GM19397 (cell line): ENCODE data around the gene BYSL.
"Not testable (repeated sequence)": the region's sequence is repeated elsewhere in the genome, so short reads cannot be mapped to it uniquely, and the experiment has no call there.

Source experiments
- ATAC-seq: cut with Tn5 transposase; IDR thresholded peaks from one replicate; pipeline ENCODE4 v1.9.1; 2021; ENCODE audit warnings: mild to moderate bottlenecking, moderate library complexity; ENCODE audit not compliant: unreplicated experiment

Gene BYSL

DNA sequence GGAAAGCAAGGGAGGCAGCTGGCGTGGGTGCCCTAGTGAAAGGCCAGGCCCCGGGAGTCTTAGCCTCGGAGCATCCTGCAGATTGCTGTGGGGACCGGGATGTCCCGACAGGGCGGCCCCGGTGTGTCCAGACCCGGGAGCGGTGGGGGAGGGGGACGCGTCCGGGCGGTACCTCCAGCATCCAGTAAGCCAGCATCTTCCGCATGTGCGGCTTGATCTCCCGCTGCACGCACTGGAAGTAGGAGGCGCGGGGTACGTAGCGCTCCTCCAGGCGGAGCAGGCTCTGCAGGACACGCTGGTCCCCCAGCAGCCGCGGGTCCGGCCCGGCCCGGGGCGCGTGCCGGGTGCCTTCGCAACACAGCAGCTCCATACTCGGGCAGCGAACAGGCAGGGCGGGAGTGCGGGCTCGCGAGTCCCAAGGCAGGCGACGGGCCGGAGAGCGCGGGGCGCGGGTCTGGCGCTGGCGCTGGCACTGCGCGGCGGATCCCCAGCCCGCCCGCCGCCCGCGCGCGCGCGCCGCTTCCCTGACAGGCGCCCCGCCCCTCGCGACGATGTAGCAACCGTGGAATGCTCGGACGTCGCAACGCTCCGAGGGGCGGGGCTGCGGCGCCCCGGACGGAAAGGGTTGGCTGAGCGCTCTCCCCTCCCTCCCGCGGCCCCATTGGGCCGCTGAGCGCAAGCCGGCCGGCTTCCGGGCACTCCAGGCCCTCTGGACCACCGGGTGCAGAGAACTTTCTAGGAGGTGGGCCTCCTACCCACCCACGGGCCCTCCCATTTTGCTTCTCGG is 20.2 kb downstream of the BYSL start, which contains the start of gene CCND3:
Gene CCND3, minus strand, starts transcription at position 529 of the 787 bp plus-strand sequence. Its CDS starts 159 bp downstream, at position 370.
- peak; percentile 90 for ATAC-seq

DNA sequence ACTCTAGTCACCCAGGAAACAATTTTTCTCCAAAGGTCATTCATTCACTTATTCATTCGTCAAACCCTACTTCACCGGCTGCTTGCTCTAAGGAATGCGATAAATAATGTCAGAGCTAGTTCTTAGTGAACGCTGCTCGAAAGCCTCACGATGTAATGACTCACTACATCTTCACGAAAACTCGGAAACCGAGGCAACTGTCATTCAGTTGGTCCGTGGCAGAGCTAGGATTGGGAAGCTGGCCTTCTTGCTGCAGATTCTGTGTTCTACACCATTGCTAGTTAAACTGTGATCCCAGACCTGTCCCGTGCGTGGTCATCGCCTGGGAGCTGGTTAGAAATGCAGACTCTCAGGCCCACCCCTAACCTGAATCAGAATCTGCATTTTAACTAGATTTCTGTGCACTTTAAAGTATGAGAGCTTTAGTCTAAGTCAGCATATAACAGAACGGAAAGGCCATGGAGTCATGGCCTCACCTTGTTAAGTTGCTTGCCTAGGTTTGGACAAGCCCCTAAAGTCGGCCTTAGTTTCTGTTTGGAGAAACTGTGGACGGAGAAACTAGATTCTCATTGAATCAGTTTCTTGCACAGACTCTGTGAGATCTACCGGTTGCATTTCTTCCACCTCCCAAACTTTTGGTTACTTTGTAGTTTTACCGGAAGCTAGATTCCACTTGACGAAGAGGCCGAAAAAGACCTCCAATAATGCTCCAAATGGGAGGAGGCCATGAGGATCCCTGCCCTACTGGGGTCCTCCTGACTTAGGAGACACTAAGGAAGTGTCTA is 21.0 kb downstream of the BYSL start:
- ATAC-seq, result no peak

DNA sequence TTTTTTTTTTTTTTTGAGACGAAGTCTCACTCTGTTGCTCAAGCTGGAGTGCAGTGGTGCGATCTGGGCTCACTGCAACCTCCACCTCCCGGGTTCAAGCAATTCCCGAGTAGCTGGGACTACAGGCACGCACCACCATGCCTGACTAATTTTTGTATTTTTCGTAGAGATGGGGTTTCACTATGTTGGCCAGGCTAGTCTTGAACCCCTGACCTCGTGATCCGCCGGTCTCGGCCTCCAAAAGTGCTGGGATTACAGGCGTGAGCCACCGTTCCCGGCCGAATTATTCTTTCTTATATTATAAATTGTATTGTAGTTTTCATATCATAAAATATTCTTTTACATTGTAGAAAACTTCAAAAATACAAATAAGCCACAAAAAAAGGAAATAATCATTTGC is 21.6 kb downstream of the BYSL start:
- not testable (repeated sequence) for ATAC-seq

DNA sequence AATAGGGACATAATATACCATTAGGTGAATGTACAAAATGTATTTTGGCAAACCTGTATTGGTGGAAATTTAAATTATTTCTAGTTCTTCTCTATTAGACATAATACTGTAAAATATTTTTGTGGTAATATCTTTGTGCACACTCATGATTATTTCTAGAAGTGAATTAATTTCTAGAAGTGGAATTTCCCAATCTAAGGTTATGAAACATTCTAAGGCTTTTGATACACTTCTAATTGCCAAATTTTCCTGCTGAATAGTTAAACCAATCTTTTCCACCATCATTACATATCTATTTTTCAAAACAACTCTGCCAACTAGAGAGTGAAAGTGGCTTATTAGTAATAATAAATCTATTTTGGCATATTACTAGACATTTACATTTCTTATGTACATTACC is 22.2 kb downstream of the BYSL start:
- no peak for ATAC-seq

DNA sequence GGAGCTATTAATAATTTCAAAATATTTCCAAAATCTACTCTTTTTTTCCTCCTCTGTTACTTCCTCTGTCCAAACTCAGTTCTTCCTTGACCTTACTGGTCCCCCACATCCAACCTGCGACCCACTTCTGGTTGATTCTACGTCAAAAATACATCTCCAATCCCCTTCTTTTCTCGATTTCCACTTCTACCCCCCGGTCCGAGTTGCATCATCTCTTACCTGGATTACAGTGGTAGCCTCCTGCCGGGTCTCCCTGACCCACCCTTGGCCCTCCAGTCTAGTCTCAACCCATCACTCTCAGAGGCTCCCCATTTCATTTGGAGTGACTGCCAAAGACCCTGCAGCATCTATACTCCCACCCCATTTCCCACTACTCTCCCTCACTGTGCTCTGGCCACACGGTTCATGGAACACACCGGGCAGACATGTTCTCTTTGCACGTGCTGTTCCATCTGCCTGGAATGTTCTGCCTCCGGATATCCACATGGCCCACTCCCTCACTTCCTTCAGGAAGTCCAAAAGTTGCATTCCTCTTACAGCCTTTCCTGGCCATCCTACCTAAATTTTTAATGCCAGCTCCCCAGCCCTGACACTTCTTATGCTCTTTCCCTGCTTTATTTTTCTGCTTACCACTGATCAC is 26.4 kb downstream of the BYSL start:
- ATAC-seq, result no peak

DNA sequence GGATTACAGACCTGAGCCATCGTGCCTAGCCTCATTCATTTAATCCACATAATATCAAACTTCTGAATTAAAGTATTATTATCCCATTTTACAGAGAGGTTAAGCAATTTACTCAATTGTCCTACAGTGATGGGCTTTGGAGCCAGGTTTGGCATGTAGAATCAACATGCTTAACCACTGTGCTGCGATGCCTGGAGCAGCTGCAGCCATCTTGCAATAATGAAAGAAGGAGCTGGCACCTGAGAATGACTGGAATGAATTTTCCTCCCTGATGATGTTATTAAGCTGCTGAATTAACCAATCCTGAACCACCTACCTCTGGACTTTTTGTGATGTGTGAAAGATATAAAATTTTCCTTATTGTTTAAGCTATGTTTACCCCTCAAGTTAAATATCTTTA is 33.4 kb downstream of the BYSL start:
- ATAC-seq, result no peak

DNA sequence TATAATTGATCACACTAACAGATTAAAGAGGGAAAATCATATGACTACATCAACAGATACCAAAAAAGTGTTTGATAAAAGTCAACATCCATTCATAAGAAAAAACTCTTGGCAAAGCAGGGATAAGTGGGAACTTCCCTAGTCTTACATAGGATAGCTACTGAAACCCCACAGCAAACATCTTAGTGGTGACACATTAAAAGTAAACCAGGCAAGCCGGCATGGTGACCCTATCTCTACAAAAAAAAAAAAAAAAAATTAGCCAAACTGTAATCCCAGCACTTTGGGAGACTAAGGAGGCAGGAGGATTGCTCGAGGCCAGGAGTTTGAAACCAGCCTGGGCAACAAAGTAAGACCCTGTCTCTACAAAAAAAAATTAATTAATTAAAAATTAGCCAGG is 34.1 kb downstream of the BYSL start:
- no peak for ATAC-seq

DNA sequence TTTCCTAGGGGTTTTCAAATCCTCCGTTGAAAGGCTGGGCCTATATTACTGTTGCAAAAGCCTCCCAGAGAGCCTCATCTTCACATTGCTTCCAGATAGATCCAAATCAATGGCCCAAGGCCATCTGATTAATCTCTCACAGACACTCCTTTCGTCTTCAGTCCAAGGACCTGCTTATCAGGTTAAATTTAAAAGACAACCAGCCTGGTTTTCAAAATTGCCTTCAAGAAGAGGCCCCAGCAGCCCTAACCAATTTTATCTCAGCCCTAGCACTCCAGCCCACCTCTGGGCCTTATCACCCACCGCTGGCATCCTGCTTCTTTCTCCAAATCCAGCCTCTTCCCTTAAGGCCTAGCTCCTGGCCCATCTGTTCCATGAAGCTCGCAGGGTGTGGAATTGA is 35.8 kb downstream of the BYSL start:
- no peak for ATAC-seq

DNA sequence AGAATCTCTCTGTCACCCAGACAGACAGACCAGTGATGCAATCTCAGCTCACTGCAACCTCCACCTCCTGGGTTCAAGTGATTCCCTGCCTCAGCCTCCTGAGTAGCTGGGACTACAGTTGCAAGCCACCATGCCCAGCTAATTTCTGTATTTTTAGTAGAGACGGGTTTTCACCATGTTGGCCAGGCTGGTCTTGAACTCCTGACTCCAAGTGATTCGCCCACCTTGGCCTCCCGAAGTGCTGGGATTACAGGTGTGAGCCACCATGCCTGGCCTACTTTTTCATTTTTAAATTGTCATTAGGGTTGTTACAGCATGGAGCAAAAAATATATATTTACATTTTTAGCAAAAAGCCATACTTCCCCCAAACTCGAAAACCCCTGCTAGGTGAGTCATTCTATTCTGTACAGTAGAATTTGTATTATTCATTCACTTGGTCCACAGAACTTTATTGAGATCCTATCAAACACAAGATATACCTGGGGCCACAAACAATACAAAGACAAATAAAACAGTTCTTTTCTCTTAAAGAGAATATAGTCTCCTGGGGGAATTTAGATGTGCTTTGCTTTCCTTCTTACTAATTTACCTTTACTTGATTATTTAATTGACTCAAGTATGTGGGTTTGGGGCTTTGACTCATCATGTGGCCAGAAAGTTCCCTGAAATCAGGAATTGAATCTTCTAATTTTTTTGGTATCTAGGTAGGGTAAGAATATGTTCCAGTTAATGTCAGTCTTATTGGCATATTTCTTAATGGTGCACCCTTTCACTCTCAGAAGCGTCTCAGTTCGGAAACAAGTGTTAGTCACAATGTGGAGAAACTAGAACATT is 36.9 kb downstream of the BYSL start:
- no peak for ATAC-seq

DNA sequence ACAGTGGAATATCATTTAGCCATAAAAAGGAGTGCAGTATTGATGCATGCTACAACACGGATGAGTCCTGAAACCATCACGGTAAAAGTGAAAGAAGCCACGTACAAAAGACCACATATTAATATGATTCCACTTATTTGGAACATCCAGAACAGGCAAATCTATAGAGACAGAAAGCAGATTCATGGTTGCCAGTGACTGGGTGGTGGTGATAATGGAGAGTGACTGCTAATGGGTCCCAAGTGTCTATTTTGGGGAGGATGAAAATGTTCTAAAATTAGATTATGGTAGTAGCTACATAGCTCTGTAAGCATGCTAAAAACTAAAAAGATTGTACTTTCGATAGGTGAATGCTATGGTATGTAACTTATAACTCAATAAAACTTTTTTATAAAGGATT is 38.7 kb downstream of the BYSL start:
- ATAC-seq, result no peak

DNA sequence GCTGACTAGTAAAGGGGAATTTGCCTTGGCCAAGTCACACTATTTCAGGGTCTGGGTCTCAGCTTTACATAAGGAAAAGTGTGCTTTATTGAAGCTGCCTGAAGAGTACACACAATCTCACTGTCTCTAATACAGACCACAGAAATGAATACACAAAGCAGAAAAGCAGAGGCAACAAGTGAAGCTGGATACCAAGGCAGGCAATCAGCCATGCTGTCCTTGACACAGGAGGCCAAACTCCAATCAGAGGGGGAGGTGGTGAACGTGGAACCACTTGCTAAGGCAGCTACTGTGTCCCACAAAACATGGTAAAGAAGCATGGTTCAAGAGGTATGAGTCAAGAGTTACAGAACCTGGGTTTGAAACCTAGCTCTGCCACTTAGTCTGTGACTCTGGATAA is 42.1 kb downstream of the BYSL start:
- ATAC-seq, result no peak

DNA sequence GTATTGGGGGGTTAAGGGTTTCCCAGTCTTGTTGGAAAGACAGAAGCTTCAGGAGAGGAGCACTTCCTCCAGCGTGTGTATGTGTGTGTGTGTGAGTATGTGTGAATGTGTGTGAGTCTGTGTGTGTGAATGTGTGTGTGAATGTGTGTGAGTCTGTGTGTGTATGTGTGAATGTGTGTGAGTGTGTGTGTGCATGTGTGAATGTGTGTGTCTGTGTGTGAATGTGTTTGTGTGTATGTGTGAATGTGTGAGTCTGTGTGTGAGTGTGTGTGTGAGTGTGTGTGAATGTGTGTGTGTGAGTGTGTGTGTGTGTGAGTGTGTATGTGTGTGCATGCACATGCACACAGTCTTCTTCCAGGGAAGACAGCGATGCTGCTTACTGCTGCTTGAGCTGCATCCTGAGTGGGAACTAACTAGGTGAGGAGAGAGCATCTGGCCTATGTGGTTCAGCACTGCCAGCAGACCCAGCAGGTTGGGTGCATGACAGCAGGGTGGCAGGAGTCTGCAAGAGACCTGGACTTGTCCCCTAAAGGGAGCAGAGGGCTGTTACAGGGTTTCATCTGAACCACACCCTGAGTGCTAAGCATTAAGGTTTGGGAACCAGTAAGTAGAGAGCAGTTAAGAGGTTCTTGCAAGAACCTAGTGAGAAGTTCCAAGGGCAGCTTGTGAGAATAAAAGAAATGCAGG is 43.0 kb downstream of the BYSL start:
- ATAC-seq, result no peak

DNA sequence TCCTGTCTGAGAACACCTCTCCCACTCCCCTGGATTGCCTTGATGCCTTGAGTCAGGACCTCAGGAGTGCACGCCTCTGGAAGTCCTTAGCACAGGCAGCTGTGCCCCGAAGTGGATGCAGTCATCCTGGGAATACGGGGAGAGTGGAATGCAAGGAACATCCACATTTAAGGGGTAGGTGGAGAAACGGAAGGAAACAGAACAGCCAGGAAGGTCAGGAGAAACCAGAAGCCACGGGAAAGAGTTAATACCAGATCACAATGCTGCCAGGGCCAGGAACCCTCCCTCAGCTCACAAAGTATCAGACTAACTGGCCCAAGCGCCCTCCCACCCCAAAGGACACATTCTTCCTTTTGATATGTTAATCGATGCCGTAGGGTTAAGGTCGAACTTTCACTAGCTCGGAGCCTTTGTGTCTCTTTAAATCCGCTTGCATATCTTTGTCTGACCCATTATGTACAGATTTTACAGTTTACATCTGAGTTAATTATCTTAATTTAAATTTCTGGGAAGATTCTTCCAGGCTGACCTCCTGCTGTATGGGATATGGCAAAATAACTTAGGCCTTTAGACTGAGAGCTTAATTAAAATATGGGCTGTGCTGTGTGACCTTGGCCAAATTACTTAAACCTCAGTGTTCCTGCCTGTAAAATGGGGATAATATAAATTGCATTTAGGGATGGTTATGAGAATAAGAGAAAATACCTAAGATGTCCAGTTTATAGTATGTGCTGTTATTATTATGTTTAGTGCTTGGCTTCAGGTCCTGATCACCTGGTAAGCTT is 44.3 kb downstream of the BYSL start:
- no peak for ATAC-seq

DNA sequence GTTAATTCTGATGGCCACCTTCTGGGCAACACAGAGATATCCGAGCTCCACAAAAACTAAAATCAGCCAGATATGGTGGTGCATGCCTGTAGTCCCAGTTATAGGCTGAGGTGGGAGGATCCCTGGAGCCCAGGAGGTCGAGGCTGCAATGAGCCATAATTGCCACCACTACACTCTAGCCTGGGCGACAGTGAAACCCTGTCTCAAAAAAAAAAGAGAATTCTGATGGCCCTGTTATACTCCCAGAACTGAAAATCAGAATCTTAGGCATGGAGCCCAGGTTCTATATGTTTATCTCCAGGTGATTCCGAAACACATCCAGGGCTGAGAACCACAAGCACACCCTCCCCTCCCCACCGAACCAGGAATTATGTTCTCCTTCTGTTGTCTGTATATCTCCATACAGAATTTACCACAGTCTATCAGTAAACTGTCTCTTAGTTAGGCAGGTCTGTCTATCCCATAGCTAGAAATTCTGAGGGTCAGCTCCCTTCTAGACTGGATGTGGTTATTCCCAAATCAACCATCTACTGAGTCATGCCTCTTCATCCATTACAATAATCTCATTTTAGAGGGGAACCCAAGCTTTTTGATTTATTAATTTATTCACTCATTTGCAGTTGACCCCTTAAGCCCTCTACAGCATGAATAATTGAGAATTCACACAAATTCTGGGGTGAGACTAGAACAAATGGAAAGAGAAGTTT is 45.1 kb downstream of the BYSL start:
- no peak for ATAC-seq

DNA sequence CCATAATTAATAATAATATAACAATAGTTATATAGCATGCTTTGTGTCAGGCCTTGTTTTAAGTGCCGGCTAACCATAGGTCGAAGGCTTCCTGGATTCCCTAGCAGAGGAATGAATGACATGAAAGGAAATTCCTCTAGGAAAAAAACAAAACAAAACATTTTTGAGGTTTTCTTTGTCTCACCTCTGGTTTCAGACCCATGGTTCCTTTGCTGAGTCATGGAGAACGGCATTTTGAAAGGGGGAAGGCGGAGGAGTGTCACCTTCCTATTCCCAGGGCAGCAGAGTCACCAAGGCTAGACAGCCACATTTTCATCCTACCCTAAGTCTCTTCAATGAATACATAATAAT is 45.6 kb downstream of the BYSL start:
- ATAC-seq, result no peak

DNA sequence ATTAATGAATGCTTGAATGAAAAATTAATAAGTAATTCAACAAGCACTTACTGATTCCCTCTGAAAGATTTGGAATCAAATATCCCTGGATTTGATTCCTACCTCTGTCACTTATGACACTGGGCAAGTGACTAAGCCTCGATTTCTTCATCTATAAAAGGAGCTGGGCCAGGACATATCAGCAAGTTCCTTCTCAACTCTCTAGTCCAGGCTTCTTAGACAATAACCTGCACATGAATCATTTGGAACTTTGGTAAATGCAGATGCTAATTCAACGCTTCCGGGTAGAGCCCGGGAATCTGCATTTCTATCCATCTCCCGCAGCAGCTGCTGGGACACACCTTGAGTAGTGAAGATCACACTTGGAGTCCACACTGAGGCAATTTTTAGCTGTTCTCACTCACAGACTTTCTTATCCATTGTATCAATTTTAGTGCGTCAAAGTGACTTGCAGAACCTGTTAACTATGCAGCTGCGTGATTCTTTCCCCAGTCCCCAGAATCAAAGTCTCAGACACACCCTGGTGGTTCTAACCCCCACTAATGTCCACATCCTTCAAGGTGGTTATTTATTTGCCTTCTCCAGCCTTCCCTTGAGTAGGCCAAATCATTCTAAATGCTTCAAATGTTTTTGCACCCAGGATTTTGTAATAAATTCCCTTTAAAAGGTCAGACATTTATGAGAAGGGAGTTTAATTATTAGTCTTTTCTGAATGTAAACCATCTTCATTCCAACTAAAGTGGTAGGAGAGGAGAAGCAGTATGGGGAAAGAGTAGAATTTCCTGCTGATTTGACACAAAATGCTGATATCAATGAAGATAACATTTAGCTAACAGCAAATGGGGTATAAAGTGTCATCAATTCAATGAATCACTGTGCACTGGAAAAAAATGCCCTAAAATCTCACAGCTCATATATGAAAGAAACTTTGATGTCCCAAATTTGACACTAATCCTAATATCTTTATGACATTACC is 46.3 kb downstream of the BYSL start:
- no peak for ATAC-seq

DNA sequence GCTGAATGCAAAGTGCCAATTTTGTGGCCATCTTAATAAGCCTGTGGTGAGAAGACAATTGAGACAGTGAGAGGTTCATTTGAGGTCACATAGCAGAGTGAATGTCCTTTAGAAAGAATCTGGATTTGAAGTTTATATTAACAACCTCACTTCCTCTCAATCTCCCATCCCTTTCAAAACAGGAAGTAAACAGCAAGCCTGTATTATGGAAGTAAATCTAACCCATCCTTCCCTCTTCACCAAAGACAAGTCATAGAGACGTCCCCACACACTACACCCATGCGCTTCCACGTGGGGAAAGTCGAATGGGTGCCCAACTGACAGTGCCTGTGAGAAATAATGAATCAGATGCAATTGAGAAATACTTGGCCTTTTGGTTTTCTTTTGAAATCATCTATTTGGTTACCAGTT is 49.1 kb downstream of the BYSL start:
- no peak for ATAC-seq

DNA sequence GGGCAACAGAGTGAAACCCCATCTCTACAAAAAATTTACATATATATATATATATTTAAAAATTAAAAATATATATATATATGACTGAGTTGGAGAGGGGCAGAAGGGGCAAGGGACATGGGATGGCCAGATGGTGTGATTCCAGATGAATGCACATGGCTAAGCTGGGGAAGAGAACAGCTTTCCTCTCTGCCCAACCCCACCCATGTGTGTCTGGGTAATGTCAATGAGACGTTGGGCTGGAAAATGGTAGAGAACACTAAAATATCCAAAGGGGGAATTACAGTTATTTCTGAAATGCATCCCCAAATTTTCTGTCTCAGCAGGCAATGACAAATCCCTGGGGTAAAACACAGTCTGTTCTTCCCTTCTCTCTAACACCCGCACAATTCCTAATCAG is 51.5 kb downstream of the BYSL start:
- no peak for ATAC-seq
